BLaER1 (cell line): ENCODE results near the gene FBLN2.
A peak's percentile ranks its signal among the peaks of the same experiment; 100 is the strongest.

Experiments used
- H3K27ac ChIP-seq: shearing (Covaris generic); formaldehyde crosslinking; 2 replicates; pipeline ENCODE4 v1.8.1; 2022
- H3K27me3 ChIP-seq: shearing (Covaris generic); formaldehyde crosslinking; 2 replicates; pipeline ENCODE4 v1.8.1; 2022
- H3K36me3 ChIP-seq: shearing (Covaris generic); formaldehyde crosslinking; 2 replicates; pipeline ENCODE4 v1.8.1; 2022
- H3K4me1 ChIP-seq: shearing (Covaris generic); formaldehyde crosslinking; 2 replicates; pipeline ENCODE4 v1.8.1; 2022
- H3K4me2 ChIP-seq: shearing (Covaris generic); formaldehyde crosslinking; 2 replicates; pipeline ENCODE4 v1.8.1; 2022
- H3K4me3 ChIP-seq: shearing (Covaris generic); formaldehyde crosslinking; 2 replicates; pipeline ENCODE4 v1.8.1; 2022
- H3K9ac ChIP-seq: shearing (Covaris generic); formaldehyde crosslinking; 2 replicates; pipeline ENCODE4 v1.8.1; 2022
- H3K9me3 ChIP-seq: shearing (Covaris generic); formaldehyde crosslinking; 2 replicates; pipeline ENCODE4 v1.8.1; 2022
- H4K20me1 ChIP-seq: shearing (Covaris generic); formaldehyde crosslinking; 2 replicates; pipeline ENCODE4 v1.8.1; 2022
- Cebpa-rat ChIP-seq: shearing (Covaris generic); IDR thresholded peaks from 2 replicates; pipeline ENCODE4 v1.8.1; 2022

FBLN2 gene

DNA sequence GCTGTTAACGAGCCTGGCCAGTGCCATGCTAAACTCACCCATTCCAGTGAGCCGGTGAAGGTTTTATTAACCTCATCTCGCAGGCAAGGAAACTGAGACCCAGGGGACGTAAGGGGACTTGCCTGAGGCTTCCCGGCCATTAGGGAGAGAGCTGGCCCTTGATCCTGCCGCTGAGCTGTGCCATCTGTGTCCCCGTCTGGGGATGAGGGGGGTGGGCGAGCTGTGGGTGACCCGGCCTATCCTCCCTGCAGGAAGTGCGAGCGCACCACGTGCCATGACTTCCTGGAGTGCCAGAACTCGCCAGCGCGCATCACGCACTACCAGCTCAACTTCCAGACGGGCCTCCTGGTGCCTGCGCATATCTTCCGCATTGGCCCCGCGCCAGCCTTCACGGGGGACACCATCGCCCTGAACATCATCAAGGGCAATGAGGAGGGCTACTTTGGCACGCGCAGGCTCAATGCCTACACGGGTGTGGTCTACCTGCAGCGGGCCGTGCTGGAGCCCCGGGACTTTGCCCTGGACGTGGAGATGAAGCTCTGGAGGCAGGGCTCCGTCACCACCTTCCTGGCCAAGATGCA, 88.5 kb downstream of the FBLN2 start:
- Histone ChIP-seq H3K36me3 (no peaks in the 10 kb centered on the region), H3K27me3 (no peaks in the 10 kb centered on the region), H3K4me2 (peak overlapping the region; percentile 56), H4K20me1 (no peaks in the 10 kb centered on the region), H3K9ac (no peak overlapping the region; the same call in 1 of the 2 replicates), H3K27ac (no peak overlapping the region), H3K9me3 (no peaks in the 10 kb centered on the region), H3K4me3 (no peak overlapping the region), H3K4me1 (peaks cover 41% of the 10 kb centered on the region)
- TF ChIP-seq Cebpa-rat: no peak

DNA sequence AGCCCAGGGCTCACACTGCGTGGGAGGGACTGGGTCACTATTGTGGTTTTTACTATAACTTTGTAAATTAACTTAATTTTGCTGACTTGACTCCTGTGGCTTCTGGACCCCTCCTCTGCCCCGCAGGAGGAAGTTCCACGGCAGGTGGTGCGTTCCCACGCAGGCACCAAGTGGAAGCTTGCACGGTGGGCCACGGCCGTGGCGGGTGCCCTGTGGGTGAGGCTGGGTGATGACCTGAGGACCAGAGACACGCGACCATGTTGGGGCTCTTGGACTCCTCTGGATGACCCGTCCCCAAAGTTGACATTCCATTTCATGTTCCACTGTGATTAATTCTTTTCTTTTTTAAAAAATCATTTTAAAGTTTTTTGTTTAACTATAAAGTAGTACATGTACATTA, 89.0 kb downstream of the FBLN2 start:
- peaks cover 42% of the 10 kb centered on the region for H3K4me1 ChIP-seq
- no peaks in the 10 kb centered on the region for H3K36me3 ChIP-seq
- TF ChIP-seq Cebpa-rat: no peak
- H3K27ac ChIP-seq: no peak overlapping the region
- no peaks in the 10 kb centered on the region for H4K20me1 ChIP-seq
- no peak overlapping the region for H3K4me2 ChIP-seq
- no peaks in the 10 kb centered on the region for H3K9me3 ChIP-seq
- no peak overlapping the region for H3K4me3 ChIP-seq
- H3K27me3 ChIP-seq: no peaks in the 10 kb centered on the region
- no peak overlapping the region for H3K9ac ChIP-seq

DNA sequence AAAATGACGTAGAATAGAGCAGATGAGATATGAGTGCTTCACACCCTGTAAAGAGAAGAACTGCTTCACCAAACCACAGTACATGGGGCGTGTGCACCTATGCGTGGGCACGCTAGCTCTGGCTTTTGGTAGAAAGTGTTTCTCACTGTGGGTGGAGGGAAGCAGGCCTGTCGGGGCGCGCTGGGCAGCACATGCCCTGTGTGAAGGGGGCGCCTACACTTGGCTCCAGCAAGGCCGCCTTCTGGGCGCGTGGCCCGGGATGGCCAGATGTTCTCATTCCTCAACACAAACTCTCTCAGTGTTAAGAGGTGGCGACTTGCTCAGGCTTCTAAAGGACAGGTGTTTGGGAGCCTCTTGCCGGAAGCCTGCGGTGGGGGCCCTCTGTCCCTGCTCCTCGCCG, 90.0 kb downstream of the FBLN2 start:
- Histone ChIP-seq H3K4me3 (no peak overlapping the region), H3K27me3 (no peaks in the 10 kb centered on the region), H3K9ac (no peak overlapping the region), H3K9me3 (no peaks in the 10 kb centered on the region), H4K20me1 (no peaks in the 10 kb centered on the region), H3K36me3 (no peaks in the 10 kb centered on the region), H3K27ac (no peak overlapping the region), H3K4me1 (peaks cover 42% of the 10 kb centered on the region), H3K4me2 (no peak overlapping the region)
- TF ChIP-seq Cebpa-rat: no peak

- TF ChIP-seq Cebpa-rat: no peak
- H3K9me3 ChIP-seq: no peaks in the 10 kb centered on the region
- no peak overlapping the region for H3K4me3 ChIP-seq
- no peak overlapping the region for H3K4me2 ChIP-seq
- no peaks in the 10 kb centered on the region for H3K36me3 ChIP-seq
- no peak overlapping the region for H3K27ac ChIP-seq
- no peak overlapping the region for H3K9ac ChIP-seq
- peaks cover 8% of the 10 kb centered on the region for H3K27me3 ChIP-seq
- H3K4me1 ChIP-seq: peaks cover 25% of the 10 kb centered on the region
- no peaks in the 10 kb centered on the region; the same call in 1 of the 2 replicates for H4K20me1 ChIP-seq
Measured at GRCh38 chr3:13642597-13642996, 93.7 kb downstream of the FBLN2 start.

DNA sequence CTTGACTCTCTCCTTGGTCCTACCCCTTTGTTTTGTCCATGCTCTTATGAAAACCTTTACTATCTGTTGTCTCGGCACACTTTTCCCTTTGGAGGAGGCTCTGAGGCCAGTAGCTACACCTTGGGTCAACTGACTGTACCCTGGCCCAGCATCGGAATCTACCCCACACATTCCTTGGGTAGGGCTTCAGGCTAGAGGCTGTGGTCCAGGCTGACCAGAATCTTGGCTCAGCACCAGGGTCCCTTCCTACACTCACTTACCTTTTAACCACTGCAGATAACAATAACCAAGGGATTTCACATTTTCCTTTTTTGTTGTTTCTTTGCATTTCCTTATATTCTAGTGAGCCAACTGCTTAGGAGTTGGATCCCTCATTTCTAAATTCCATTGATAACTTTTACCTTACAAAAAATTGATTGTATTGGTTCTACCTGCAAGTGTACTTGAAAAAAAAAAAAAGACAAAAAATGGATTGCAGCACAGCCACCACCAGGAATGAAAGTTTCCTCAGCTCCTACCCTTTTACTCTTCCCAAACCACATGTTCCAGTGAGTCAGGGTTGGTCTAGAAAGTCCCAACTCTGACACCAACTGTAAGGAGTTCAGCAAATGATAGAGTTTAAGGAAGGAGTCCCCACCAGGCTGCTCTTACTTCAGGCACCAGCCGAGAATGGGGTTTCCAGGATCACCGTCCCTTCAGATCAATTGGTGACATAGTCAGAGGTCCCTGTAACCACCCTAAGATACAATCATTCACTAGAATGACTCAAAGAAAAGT, 95.6 kb downstream of the FBLN2 start:
- TF ChIP-seq Cebpa-rat: no peak
- H3K27ac ChIP-seq: no peak overlapping the region
- no peaks in the 10 kb centered on the region; the same call in 1 of the 2 replicates for H4K20me1 ChIP-seq
- no peak overlapping the region for H3K9ac ChIP-seq
- H3K4me3 ChIP-seq: no peak overlapping the region
- peaks cover 27% of the 10 kb centered on the region for H3K4me1 ChIP-seq
- H3K36me3 ChIP-seq: no peaks in the 10 kb centered on the region
- peaks cover 14% of the 10 kb centered on the region for H3K27me3 ChIP-seq
- no peaks in the 10 kb centered on the region for H3K9me3 ChIP-seq
- H3K4me2 ChIP-seq: no peak overlapping the region

- no peak overlapping the region for H3K4me2 ChIP-seq
- peaks cover 31% of the 10 kb centered on the region for H3K4me1 ChIP-seq
- no peaks in the 10 kb centered on the region; the same call in 1 of the 2 replicates for H4K20me1 ChIP-seq
- TF ChIP-seq Cebpa-rat: no peak
- H3K9me3 ChIP-seq: no peaks in the 10 kb centered on the region
- H3K27ac ChIP-seq: no peak overlapping the region
- no peak overlapping the region for H3K9ac ChIP-seq
- no peaks in the 10 kb centered on the region for H3K36me3 ChIP-seq
- H3K4me3 ChIP-seq: no peak overlapping the region
- peaks cover 14% of the 10 kb centered on the region for H3K27me3 ChIP-seq
Measured at GRCh38 chr3:13645801-13646637, 97.1 kb downstream of the FBLN2 start.

DNA sequence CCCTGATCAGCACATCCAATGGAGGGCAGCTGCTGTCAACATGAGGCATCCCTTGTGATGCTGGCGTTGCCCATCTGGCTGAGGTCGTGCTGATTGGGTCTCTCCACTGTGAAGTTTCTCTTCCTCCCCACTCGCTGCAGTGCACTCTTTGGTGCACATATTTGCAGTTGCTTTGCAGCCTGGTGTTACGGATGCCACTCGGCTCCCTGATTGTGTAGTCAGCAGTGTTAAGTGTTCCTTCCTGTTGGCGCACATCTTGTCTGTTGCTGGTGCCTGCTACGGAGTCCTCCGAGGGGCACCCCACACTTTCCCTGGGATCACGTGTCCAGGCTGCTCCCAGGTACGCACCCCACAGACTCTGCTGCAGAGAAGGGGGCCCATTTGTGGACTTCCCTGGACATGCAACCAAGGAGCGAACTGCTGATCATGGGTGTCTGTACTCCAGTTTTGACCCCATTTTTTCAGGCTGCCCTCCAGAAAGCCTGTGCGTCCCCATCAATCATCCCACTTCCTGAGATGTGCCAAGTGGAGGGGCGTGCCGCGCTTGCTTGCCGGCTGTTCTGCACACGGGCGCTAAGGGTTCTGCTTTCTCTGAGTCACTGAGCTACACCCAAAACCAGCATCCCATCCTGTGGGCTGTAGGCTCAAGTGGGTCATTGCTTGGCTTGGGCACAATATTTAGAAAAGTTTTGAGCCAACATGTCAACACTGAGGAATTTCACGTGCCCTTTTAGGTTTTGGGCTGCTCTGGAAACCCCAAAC, 98.6 kb downstream of the FBLN2 start:
- peaks cover 14% of the 10 kb centered on the region for H3K27me3 ChIP-seq
- no peak for TF ChIP-seq Cebpa-rat
- no peaks in the 10 kb centered on the region for H3K9me3 ChIP-seq
- no peaks in the 10 kb centered on the region; the same call in 1 of the 2 replicates for H4K20me1 ChIP-seq
- H3K9ac ChIP-seq: no peak overlapping the region
- H3K4me3 ChIP-seq: no peak overlapping the region
- H3K36me3 ChIP-seq: no peaks in the 10 kb centered on the region
- peaks cover 17% of the 10 kb centered on the region for H3K4me1 ChIP-seq
- peak overlapping the region; percentile 63 for H3K4me2 ChIP-seq
- H3K27ac ChIP-seq: no peak overlapping the region

GRCh38 chr3:13648060-13649001, 99.4 kb downstream of the FBLN2 start:
- H3K9me3 ChIP-seq: no peaks in the 10 kb centered on the region

More at GRCh38 chr3:13648060-13649001, 99.4 kb downstream of the FBLN2 start:
- Histone ChIP-seq H3K27me3 (peaks cover 14% of the 10 kb centered on the region), H3K4me3 (no peak overlapping the region), H3K9ac (no peak overlapping the region), H3K4me2 (peak overlapping the region; percentile 63), H4K20me1 (no peaks in the 10 kb centered on the region; the same call in 1 of the 2 replicates), H3K4me1 (peaks cover 17% of the 10 kb centered on the region), H3K36me3 (no peaks in the 10 kb centered on the region), H3K27ac (no peak overlapping the region)
- TF ChIP-seq Cebpa-rat: no peak
